ENCODE results near the gene FBXL3. TPM values are rescaled to one million over a fixed set of nuclear protein-coding genes. Genes with fewer than 3 reads are reported as not detected.

The FBXL3 gene
- total RNA-seq, 1 donor from 2014 or later, result 27.5 TPM

DNA sequence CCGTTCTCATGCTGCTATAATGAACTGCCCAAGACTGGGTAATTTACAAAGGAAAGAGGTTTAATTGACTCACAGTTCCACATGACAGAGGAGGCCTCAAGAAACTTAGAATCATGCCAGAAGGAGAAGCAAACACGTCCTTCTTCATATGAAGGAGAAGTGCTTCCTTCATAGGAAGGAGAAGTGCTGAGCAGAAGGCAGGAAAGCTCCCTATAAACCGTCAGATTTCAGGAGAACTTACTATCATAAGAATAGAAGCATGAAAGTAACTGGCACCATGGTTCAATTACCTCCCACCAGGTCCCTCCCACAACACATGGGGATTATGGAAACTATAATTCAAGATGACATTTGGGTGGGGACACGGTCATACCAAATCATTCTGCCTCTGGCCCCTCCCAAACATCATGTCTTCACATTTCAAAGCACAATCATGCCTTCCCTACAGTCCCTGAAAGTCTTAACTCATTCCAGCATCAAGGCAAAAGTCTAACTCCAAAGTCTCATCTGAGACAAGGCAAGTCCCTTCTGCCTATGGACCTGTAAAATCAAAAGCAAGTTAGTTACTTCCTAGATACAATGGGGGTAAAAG is 68.0 kb downstream of the FBXL3 start:
- TF ChIP-seq, protein P1, sequence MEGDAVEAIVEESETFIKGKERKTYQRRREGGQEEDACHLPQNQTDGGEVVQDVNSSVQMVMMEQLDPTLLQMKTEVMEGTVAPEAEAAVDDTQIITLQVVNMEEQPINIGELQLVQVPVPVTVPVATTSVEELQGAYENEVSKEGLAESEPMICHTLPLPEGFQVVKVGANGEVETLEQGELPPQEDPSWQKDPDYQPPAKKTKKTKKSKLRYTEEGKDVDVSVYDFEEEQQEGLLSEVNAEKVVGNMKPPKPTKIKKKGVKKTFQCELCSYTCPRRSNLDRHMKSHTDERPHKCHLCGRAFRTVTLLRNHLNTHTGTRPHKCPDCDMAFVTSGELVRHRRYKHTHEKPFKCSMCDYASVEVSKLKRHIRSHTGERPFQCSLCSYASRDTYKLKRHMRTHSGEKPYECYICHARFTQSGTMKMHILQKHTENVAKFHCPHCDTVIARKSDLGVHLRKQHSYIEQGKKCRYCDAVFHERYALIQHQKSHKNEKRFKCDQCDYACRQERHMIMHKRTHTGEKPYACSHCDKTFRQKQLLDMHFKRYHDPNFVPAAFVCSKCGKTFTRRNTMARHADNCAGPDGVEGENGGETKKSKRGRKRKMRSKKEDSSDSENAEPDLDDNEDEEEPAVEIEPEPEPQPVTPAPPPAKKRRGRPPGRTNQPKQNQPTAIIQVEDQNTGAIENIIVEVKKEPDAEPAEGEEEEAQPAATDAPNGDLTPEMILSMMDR (IDR thresholded peaks at IDR 0.05; ENCODE audit: unreplicated experiment), result no peak
- Mint-ChIP-seq H3K27ac (ENCODE audit: unreplicated experiment) (no peak overlapping the region), H3K4me1 (ENCODE audit: unreplicated experiment) (no peaks in the 10 kb centered on the region), H3K27me3 (ENCODE audit: unreplicated experiment) (no peaks in the 10 kb centered on the region), H3K4me3 (ENCODE audit: unreplicated experiment) (no peak overlapping the region), H3K9me3 (ENCODE audit: unreplicated experiment) (peaks cover 16% of the 10 kb centered on the region), H3K36me3 (ENCODE audit: low read depth, unreplicated experiment) (peaks cover 9% of the 10 kb centered on the region)
- DNase-seq (ENCODE audit: low spot score), result no peak

DNA sequence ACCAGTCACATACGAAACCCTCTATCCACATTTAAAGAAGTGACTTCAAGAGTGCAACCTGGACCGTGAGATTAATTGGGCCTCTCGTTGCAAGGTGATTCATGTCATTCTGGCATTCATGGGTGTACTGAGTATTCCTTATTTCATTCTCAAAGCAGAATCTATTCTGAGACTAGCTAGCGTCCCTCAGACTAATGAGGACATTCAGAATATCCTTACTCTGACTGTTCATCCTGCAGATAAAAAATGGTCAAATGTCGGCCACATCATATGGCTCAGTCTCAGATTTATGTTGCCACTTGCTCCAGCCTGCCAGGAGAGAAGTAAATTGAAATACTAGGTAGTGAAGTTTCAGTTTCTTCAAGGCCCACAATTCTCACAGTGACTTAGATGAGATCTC is 71.3 kb downstream of the FBXL3 start:
- no peaks in the 10 kb centered on the region for H3K4me1 Mint-ChIP-seq (ENCODE audit: unreplicated experiment)
- H3K36me3 Mint-ChIP-seq (ENCODE audit: low read depth, unreplicated experiment), result peaks cover 6% of the 10 kb centered on the region
- no peaks in the 10 kb centered on the region for H3K27me3 Mint-ChIP-seq (ENCODE audit: unreplicated experiment)

More for the DNA sequence above, 71.3 kb downstream of the FBXL3 start:
- H3K4me3 Mint-ChIP-seq (ENCODE audit: unreplicated experiment), result no peak overlapping the region
- H3K27ac Mint-ChIP-seq (ENCODE audit: unreplicated experiment), result no peak overlapping the region
- TF ChIP-seq, protein P1 (IDR thresholded peaks at IDR 0.05; ENCODE audit: unreplicated experiment), result no peak
- peaks cover 14% of the 10 kb centered on the region for H3K9me3 Mint-ChIP-seq (ENCODE audit: unreplicated experiment)
- no peak for DNase-seq (ENCODE audit: low spot score)

Other genes with a start within 250 kb of the FBXL3 start
- 9.6 TPM for gene KCTD12, start 140.8 kb downstream of the FBXL3 start, total RNA-seq (ENCODE audit: unreplicated experiment)
- gene ACOD1, start 78.6 kb downstream of the FBXL3 start, total RNA-seq (ENCODE audit: unreplicated experiment), result not detected
- 10.9 TPM for gene CLN5, start 35.1 kb downstream of the FBXL3 start, total RNA-seq (ENCODE audit: unreplicated experiment)